WI38 (cell line): ENCODE data around the gene KDM2B.

Experiments used
- H3K4me3 ChIP-seq: 2 replicates; pipeline ENCODE4 v1.5.1; 2011; ENCODE audit warnings: low read depth, mild to moderate bottlenecking, control low read depth, low read length
- CTCF ChIP-seq: IDR thresholded peaks from 2 replicates; pipeline ENCODE4 v1.5.1; 2012; ENCODE audit warnings: low read depth, mild to moderate bottlenecking, control low read depth, low read length

KDM2B gene

GRCh38 chr12:121443911-121444841 is 136.6 kb downstream of the KDM2B start:
- H3K4me3 ChIP-seq: no peak overlapping the region
- TF ChIP-seq CTCF: no peak

GRCh38 chr12:121443193-121443870 is 137.5 kb downstream of the KDM2B start:
- H3K4me3 ChIP-seq: no peak overlapping the region
- TF ChIP-seq CTCF: peak; percentile 82

- H3K4me3 ChIP-seq: no peak overlapping the region
- no peak for TF ChIP-seq CTCF
Measured at GRCh38 chr12:121442028-121442948, 138.5 kb downstream of the KDM2B start.

GRCh38 chr12:121441555-121441954 is 139.3 kb downstream of the KDM2B start:
- TF ChIP-seq CTCF: no peak
- no peak overlapping the region for H3K4me3 ChIP-seq

GRCh38 chr12:121440768-121441167 is 140.1 kb downstream of the KDM2B start:
- no peak overlapping the region for H3K4me3 ChIP-seq
- no peak for TF ChIP-seq CTCF

- TF ChIP-seq CTCF: no peak
- H3K4me3 ChIP-seq: no peak overlapping the region
Measured at GRCh38 chr12:121439715-121440114, 141.1 kb downstream of the KDM2B start.
